ENCODE data around the gene PANK3. TPM values are rescaled to one million over a fixed set of nuclear protein-coding genes. Genes with fewer than 3 reads are reported as not detected.
"Not testable (repeated sequence)": the region's sequence is repeated elsewhere in the genome, so short reads cannot be mapped to it uniquely, and the experiment has no call there.

The PANK3 gene
- total RNA-seq, 1 experiment from 2014 or later: 79.7 TPM

DNA sequence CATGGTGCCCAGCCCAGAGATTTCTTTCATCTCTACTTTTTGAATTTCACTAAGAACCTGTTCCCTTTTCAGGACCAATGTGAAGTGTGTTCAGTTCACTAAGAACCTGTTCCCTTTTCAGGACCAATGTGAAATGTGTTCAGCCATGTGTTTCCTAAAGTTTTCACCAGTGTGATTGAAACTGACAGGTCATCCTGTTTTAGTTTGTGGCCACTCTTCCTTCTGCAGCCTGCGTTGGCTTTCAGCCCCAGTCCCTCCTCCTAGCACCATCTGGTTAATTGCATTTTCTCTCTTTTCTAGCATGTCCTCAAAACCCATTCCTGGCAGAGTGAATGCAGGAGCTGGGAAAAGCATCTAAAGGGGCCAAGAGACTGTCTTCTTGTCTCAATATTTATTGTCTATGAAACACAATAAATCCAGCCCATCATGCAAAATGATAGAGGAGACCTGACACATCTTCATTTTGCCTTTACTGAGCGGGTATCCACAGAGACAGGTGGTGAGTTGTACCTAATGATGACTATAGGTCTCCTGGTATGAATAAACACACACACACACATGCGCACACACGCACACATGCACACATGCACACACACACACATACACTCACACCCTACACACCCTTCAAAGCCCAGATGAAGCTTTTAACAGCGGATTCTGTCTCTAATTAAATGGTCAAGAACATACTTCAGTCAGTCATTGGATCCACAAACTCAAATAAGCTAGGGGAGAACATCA is 6.1 kb upstream of the PANK3 start:
- DNase-seq (ENCODE audit: low read depth, low spot score) (no peak), ATAC-seq (no peak)
- TF ChIP-seq, protein P1, sequence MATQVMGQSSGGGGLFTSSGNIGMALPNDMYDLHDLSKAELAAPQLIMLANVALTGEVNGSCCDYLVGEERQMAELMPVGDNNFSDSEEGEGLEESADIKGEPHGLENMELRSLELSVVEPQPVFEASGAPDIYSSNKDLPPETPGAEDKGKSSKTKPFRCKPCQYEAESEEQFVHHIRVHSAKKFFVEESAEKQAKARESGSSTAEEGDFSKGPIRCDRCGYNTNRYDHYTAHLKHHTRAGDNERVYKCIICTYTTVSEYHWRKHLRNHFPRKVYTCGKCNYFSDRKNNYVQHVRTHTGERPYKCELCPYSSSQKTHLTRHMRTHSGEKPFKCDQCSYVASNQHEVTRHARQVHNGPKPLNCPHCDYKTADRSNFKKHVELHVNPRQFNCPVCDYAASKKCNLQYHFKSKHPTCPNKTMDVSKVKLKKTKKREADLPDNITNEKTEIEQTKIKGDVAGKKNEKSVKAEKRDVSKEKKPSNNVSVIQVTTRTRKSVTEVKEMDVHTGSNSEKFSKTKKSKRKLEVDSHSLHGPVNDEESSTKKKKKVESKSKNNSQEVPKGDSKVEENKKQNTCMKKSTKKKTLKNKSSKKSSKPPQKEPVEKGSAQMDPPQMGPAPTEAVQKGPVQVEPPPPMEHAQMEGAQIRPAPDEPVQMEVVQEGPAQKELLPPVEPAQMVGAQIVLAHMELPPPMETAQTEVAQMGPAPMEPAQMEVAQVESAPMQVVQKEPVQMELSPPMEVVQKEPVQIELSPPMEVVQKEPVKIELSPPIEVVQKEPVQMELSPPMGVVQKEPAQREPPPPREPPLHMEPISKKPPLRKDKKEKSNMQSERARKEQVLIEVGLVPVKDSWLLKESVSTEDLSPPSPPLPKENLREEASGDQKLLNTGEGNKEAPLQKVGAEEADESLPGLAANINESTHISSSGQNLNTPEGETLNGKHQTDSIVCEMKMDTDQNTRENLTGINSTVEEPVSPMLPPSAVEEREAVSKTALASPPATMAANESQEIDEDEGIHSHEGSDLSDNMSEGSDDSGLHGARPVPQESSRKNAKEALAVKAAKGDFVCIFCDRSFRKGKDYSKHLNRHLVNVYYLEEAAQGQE (IDR thresholded peaks at IDR 0.05; ENCODE audit: insufficient read depth in 1 of 2, low read depth in 2 of 2, low read length in 1 of 2): no peak
- TF ChIP-seq TCF7L2 (IDR thresholded peaks at IDR 0.05; ENCODE audit: low read depth, low read length) (no peak), POLR2AphosphoS5 (IDR thresholded peaks at IDR 0.05; ENCODE audit: low read depth, low read length) (no peak), SIN3A (IDR thresholded peaks at IDR 0.05; ENCODE audit: borderline replicate concordance, insufficient read depth, low read depth, low read length) (no peak)
- TF ChIP-seq, protein P2, sequence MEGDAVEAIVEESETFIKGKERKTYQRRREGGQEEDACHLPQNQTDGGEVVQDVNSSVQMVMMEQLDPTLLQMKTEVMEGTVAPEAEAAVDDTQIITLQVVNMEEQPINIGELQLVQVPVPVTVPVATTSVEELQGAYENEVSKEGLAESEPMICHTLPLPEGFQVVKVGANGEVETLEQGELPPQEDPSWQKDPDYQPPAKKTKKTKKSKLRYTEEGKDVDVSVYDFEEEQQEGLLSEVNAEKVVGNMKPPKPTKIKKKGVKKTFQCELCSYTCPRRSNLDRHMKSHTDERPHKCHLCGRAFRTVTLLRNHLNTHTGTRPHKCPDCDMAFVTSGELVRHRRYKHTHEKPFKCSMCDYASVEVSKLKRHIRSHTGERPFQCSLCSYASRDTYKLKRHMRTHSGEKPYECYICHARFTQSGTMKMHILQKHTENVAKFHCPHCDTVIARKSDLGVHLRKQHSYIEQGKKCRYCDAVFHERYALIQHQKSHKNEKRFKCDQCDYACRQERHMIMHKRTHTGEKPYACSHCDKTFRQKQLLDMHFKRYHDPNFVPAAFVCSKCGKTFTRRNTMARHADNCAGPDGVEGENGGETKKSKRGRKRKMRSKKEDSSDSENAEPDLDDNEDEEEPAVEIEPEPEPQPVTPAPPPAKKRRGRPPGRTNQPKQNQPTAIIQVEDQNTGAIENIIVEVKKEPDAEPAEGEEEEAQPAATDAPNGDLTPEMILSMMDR (IDR thresholded peaks at IDR 0.05): no peak
- H3K36me3 ChIP-seq (ENCODE audit: control insufficient read depth, insufficient read depth, low read length): no peaks in the 10 kb centered on the region
- intact Hi-C loops (cut with micrococcal nuclease; ENCODE audit: unreplicated experiment): no loop called here
- no TSS peak for BruUV-seq (replicated peaks)
- ChIA-PET POLR2A (interaction anchor here (0.5 kb wide), 1 partner anchor 14 kb away, joined by 19 read pairs; no protein-coding TSS in a partner anchor), CTCF (interaction anchor here (0.6 kb wide), 1 partner anchor 19 kb away, joined by 6 read pairs; no protein-coding TSS in a partner anchor)
- H3K4me3 ChIP-seq (ENCODE audit: low read depth in 2 of 2, low read length in 2 of 2): no peak overlapping the region
- peaks cover 4% of the 10 kb centered on the region for H3K4me1 ChIP-seq (ENCODE audit: control insufficient read depth, insufficient read depth, low read length)
- in situ Hi-C loops (cut with HindIII; ENCODE audit: low pct_unique_long_range_greater_than_20kb, low sequenced_read_pairs): no loop called here
- no peaks in the 10 kb centered on the region for H3K9me3 ChIP-seq (ENCODE audit: control insufficient read depth, insufficient read depth, low read depth, low read length)
- no peaks in the 10 kb centered on the region; the same call in none of the 2 replicates for H3K27me3 ChIP-seq (ENCODE audit: control insufficient read depth, insufficient read depth, low read length)
- no peak overlapping the region for H3K27ac ChIP-seq (ENCODE audit: low read length)

DNA sequence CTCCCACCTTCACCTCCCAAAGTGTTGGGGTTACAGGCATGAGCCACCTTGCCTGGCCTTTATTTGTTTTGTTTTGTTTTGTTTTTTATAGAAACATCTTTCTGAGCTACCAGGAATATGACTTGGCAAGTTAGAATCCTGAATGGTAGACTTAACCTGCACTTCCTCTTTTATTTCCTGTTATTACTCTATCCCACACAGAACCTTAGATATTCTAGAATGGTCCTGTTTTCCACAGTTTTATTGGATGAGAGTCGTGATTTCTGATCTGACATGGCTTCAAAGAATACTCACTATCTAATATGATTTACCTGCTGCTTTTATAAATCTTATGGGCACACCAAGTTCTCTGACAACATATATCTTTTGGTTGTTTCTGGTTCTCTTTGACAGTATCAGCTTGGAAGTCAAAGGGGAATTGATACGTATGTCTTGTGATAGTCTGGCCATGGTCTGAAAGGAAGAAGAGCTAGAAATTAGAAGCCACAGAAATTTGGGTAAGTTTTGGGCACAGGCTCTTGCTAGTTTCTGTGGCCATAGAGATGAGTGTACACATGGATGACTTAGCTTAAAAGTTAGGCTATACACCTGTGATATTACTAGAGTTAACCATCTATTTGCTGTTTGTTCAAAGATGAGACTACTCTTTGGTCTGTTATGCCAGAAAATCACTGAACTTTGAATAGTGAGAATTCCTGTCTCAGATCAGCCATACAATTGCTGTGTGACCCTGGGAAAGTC is 4.7 kb upstream of the PANK3 start:
- ChIA-PET POLR2A (no interaction called here), CTCF (no interaction called here)
- DNase-seq (ENCODE audit: low read depth, low spot score) (no peak), ATAC-seq (no peak)
- in situ Hi-C loops (cut with HindIII; ENCODE audit: low pct_unique_long_range_greater_than_20kb, low sequenced_read_pairs) (no loop called here), intact Hi-C loops (cut with micrococcal nuclease; ENCODE audit: unreplicated experiment) (no loop called here)
- H3K36me3 ChIP-seq (ENCODE audit: control insufficient read depth, insufficient read depth, low read length): no peaks in the 10 kb centered on the region; the same call in 1 of the 2 replicates
- no TSS peak for BruUV-seq (replicated peaks)
- H3K9me3 ChIP-seq (ENCODE audit: control insufficient read depth, insufficient read depth, low read depth, low read length): no peaks in the 10 kb centered on the region
- TF ChIP-seq POLR2AphosphoS5 (IDR thresholded peaks at IDR 0.05; ENCODE audit: low read depth, low read length) (no peak), SIN3A (IDR thresholded peaks at IDR 0.05; ENCODE audit: borderline replicate concordance, insufficient read depth, low read depth, low read length) (no peak), TCF7L2 (IDR thresholded peaks at IDR 0.05; ENCODE audit: low read depth, low read length) (no peak)
- H3K4me1 ChIP-seq (ENCODE audit: control insufficient read depth, insufficient read depth, low read length): peaks cover 9% of the 10 kb centered on the region
- H3K4me3 ChIP-seq (ENCODE audit: low read depth in 2 of 2, low read length in 2 of 2): no peak overlapping the region
- no peaks in the 10 kb centered on the region; the same call in 1 of the 2 replicates for H3K27me3 ChIP-seq (ENCODE audit: control insufficient read depth, insufficient read depth, low read length)
- H3K27ac ChIP-seq (ENCODE audit: low read length): no peak overlapping the region

DNA sequence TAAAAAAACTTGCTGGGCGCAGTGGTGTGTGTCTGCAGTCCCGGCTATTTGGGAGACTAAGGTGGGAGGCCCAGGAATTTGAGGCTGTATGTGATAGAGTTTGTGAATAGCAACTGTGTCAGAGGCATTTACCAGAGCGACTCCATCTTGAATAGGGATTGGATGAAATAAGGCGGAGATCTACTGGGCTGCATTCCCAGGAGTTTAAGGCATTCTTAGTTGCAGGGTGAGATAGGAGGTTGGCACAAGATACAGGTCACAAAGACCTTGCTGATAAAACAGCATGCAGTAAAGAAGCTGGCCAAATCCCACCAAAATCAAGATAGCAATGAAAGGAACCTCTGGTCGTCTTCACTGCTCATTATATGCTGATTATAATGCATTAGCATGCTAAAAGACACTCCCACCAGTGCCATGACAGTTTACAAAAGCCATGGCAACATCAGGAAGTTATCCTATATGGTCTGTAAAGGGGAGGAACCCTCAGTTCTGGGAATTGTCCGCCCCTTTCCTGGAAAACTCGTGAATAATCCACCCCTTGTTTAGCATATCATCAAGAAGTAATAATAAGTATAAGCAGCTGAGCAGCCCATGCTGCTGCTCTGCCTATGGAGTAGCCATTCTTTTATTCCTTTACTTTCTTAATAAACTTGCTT is 1.8 kb upstream of the PANK3 start:
- POLR2A ChIA-PET; DNase-seq (ENCODE audit: low read depth, low spot score); intact Hi-C loops (cut with micrococcal nuclease; ENCODE audit: unreplicated experiment); in situ Hi-C loops (cut with HindIII; ENCODE audit: low pct_unique_long_range_greater_than_20kb, low sequenced_read_pairs); H3K4me3 ChIP-seq (ENCODE audit: low read depth in 2 of 2, low read length in 2 of 2); H3K9me3 ChIP-seq (ENCODE audit: control insufficient read depth, insufficient read depth, low read depth, low read length); ATAC-seq; H3K36me3 ChIP-seq (ENCODE audit: control insufficient read depth, insufficient read depth, low read length); BruUV-seq (replicated peaks); CTCF ChIA-PET; H3K27me3 ChIP-seq (ENCODE audit: control insufficient read depth, insufficient read depth, low read length): not testable (repeated sequence)
- Histone ChIP-seq H3K27ac (ENCODE audit: low read length) (peak overlapping the region; percentile 98), H3K4me1 (ENCODE audit: control insufficient read depth, insufficient read depth, low read length) (peaks cover 17% of the 10 kb centered on the region)
